IMR-90 (cell line): ENCODE measurements around the gene GFAP. TPM values are rescaled to one million over a fixed set of nuclear protein-coding genes. Genes with fewer than 3 reads are reported as not detected.

Experiments
- ATAC-seq: fragments of 200-7000 bp; cut with Tn5 transposase; 2 replicates; pipeline ENCODE4 v1.9.1; 2020; ENCODE audit warnings: low read depth, mild to moderate bottlenecking, moderate library complexity
- BruUV-seq: library from RNA; stranded (reverse); fragments of 400-500 nt; replicated peaks from 2 replicates; lab custom pipeline; 2021; lab: Mats Ljungman, UMichigan
- CTCF ChIA-PET: fragments of 300-600 bp; formaldehyde crosslinking; extraction: SDS; loops from one replicate; lab custom pipeline; 2021; ENCODE audit warnings: antibody characterized with exemption; lab: Yijun Ruan, JAX
- POLR2A ChIA-PET: fragments of 300-600 bp; sonication (Branson Sonifier 250); formaldehyde crosslinking; loops from one replicate; lab custom pipeline; 2022; ENCODE audit warnings: antibody characterized with exemption; ENCODE audit not compliant: unreplicated experiment; lab: Charles Lee
- DNase-seq: peaks from one replicate; pipeline ENCODE4 v3.0.0; 2013
- H2AFZ ChIP-seq: replicated peaks from 2 replicates; pipeline ENCODE3; 2013; ENCODE audit warnings: low read length, mild to moderate bottlenecking; ENCODE audit not compliant: poor library complexity
- H2AK5ac ChIP-seq: 2 replicates; pipeline ENCODE4 v1.6.1; 2013; ENCODE audit warnings: low read depth, low read length, inconsistent platforms
- H2AK9ac ChIP-seq: replicated peaks from 2 replicates; pipeline ENCODE3; 2013; ENCODE audit warnings: mild to moderate bottlenecking, low read depth, low read length, moderate library complexity; ENCODE audit not compliant: poor library complexity
- H2BK120ac ChIP-seq: 2 replicates; pipeline ENCODE4 v1.6.1; 2013; ENCODE audit warnings: low read depth, low read length, inconsistent platforms
- H2BK15ac ChIP-seq: 3 replicates; pipeline ENCODE4 v1.6.1; 2013; ENCODE audit warnings: low read depth, low read length, inconsistent platforms
- H2BK20ac ChIP-seq: 2 replicates; pipeline ENCODE4 v1.6.1; 2013; ENCODE audit warnings: low read depth, mild to moderate bottlenecking, inconsistent platforms, low read length, moderate library complexity
- H2BK5ac ChIP-seq: 2 replicates; pipeline ENCODE4 v1.6.1; 2013; ENCODE audit warnings: mild to moderate bottlenecking, low read depth, low read length, inconsistent platforms; ENCODE audit not compliant: poor library complexity, severe bottlenecking
- H3K14ac ChIP-seq: replicated peaks from 2 replicates; pipeline ENCODE4 v1.6.1; 2013; ENCODE audit warnings: low read depth, low read length, inconsistent platforms
- H3K18ac ChIP-seq: 2 replicates; pipeline ENCODE4 v1.6.1; 2013; ENCODE audit warnings: low read depth, low read length, control low read depth
- H3K23ac ChIP-seq: 2 replicates; pipeline ENCODE4 v1.6.1; 2013; ENCODE audit warnings: low read depth, low read length, inconsistent platforms
- H3K27ac ChIP-seq: 2 replicates; pipeline ENCODE4 v1.5.1; 2013; ENCODE audit warnings: mild to moderate bottlenecking, control low read depth, low read length; ENCODE audit not compliant: insufficient read depth
- H3K27me3 ChIP-seq: 2 replicates; pipeline ENCODE4 v1.6.1; 2013; ENCODE audit warnings: low read length; ENCODE audit not compliant: control insufficient read depth, insufficient read depth
- H3K36me3 ChIP-seq: 2 replicates; pipeline ENCODE4 v1.6.1; 2013; ENCODE audit warnings: low read length, mixed read lengths; ENCODE audit not compliant: control insufficient read depth, insufficient read depth
- H3K4ac ChIP-seq: 2 replicates; pipeline ENCODE4 v1.6.1; 2013; ENCODE audit warnings: low read depth, low read length, inconsistent platforms
- H3K4me1 ChIP-seq: 2 replicates; pipeline ENCODE4 v1.6.1; 2013; ENCODE audit warnings: low read length, mixed read lengths; ENCODE audit not compliant: control insufficient read depth, insufficient read depth
- H3K4me2 ChIP-seq: 2 replicates; pipeline ENCODE4 v1.6.1; 2013; ENCODE audit warnings: low read depth, mild to moderate bottlenecking, control low read depth, low read length, moderate library complexity
- H3K4me3 ChIP-seq: 2 replicates; pipeline ENCODE4 v1.5.1; 2013; ENCODE audit warnings: low read depth, mild to moderate bottlenecking, control low read depth, low read length, moderate library complexity; ENCODE audit not compliant: insufficient read depth
- H3K56ac ChIP-seq: 2 replicates; pipeline ENCODE4 v1.6.1; 2013; ENCODE audit warnings: low read length, inconsistent platforms; ENCODE audit not compliant: insufficient read depth; ENCODE audit errors: extremely low read depth
- H3K79me1 ChIP-seq, 2 experiments: 2 replicates each; pipeline ENCODE4 v1.6.1; 2013; ENCODE audit warnings: low read length in 2 of 2, inconsistent platforms in 1 of 2, low read depth in 1 of 2
- H3K9ac ChIP-seq: 2 replicates; pipeline ENCODE4 v1.6.1; 2013; ENCODE audit warnings: low read depth, low read length, control low read depth
- H3K9me1 ChIP-seq: 2 replicates; pipeline ENCODE4 v1.6.1; 2013; ENCODE audit warnings: low read length, inconsistent platforms; ENCODE audit not compliant: insufficient read depth
- H3K9me3 ChIP-seq: 2 replicates; pipeline ENCODE4 v1.6.1; 2013; ENCODE audit warnings: low read length; ENCODE audit not compliant: control insufficient read depth, insufficient read depth
- H4K20me1 ChIP-seq: 2 replicates; pipeline ENCODE4 v1.6.1; 2013; ENCODE audit warnings: low read length, inconsistent platforms; ENCODE audit not compliant: insufficient read depth
- H4K5ac ChIP-seq: 2 replicates; pipeline ENCODE4 v1.6.1; 2013; ENCODE audit warnings: mild to moderate bottlenecking, low read depth, low read length, control low read depth
- H4K8ac ChIP-seq, 2 experiments: 2 replicates each; pipeline ENCODE4 v1.6.1; 2013; ENCODE audit warnings: low read depth in 2 of 2, low read length in 2 of 2, control low read depth in 1 of 2, inconsistent platforms in 1 of 2
- H4K91ac ChIP-seq: 2 replicates; pipeline ENCODE4 v1.6.1; 2013; ENCODE audit warnings: low read depth, low read length, inconsistent platforms; ENCODE audit not compliant: insufficient read depth
- BHLHE40 ChIP-seq: fragments of 150-350 bp; IDR thresholded peaks from 2 replicates; pipeline ENCODE4 v1.6.1; 2016; ENCODE audit warnings: mild to moderate bottlenecking, low read depth, low read length
- CEBPB ChIP-seq: IDR thresholded peaks from 2 replicates; pipeline ENCODE4 v1.6.1; 2012; ENCODE audit warnings: low read depth, low read length, improper control_type of control experiment
- MAZ ChIP-seq: IDR thresholded peaks from 2 replicates; pipeline ENCODE4 v1.6.1; 2012; ENCODE audit warnings: low read depth, mild to moderate bottlenecking, low read length, improper control_type of control experiment, moderate library complexity, borderline replicate concordance
- RFX5 ChIP-seq: IDR thresholded peaks from 2 replicates; pipeline ENCODE4 v1.8.0; 2012; ENCODE audit warnings: low read depth, mild to moderate bottlenecking, low read length, moderate library complexity
- WGBS, 2 experiments: methylation state at CpG; one replicate each; pipeline versions ENCODE4 v1.1.5 to v1.1.7; 2013; ENCODE audit warnings: missing lambda C conversion rate in 2 of 2; ENCODE audit not compliant: insufficient read length in 1 of 2; ENCODE audit errors: extremely low coverage in 2 of 2; 5-methylcytosine and 5-hydroxymethylcytosine counted together
- dilution Hi-C: fragments of 300-500 bp; cut with HindIII; formaldehyde crosslinking; loops from one replicate; pipeline ENCODE4 v1.14.3; 2018; ENCODE audit warnings: low sequenced_read_pairs; ENCODE audit not compliant: unreplicated experiment
- in situ Hi-C: fragments of 300-500 bp; cut with MboI; formaldehyde crosslinking; loops from 3 replicates; pipeline ENCODE4 v1.14.3; 2019; ENCODE audit warnings: low sequenced_read_pairs, inconsistent platforms, mixed read lengths
- intact Hi-C: fragments of 100-400 bp; cut with micrococcal nuclease; formaldehyde crosslinking; loops from 2 replicates; pipeline ENCODE4 v1.10.0; 2022
- polyA plus RNA-seq, 3 experiments: library from polyadenylated mRNA; depleted of rRNA; stranded (reverse); fragments of >200 nt; gene quantifications; 2 replicates each; pipeline ENCODE4 v1.2.3, GENCODE V29; 2012; ENCODE audit warnings: low replicate concordance in 1 of 3
- total RNA-seq: library from RNA; depleted of rRNA; stranded (reverse); fragments of >200 nt; gene quantifications from 2 replicates; pipeline ENCODE4 v1.2.3, GENCODE V29; 2012
- TF ChIP-seq, protein P1 (sequence below): conservative IDR thresholded peaks from 2 replicates; pipeline ENCODE4 v1.5.1; 2012; ENCODE audit warnings: mild to moderate bottlenecking, low read depth, low read length, improper control_type of control experiment

GFAP gene
- total and polyA plus RNA-seq, 2 of the 4 experiments (the other 2 are of a cell fraction) = 0.18 to 0.19 TPM

- in situ Hi-C loops (no loop called here), intact Hi-C loops (no loop called here), dilution Hi-C loops (no loop called here)
- H2AK9ac ChIP-seq = no peak overlapping the region
- no peak overlapping the region for H3K56ac ChIP-seq
- H4K8ac ChIP-seq = no peak overlapping the region
- no peak overlapping the region for H3K27ac ChIP-seq
- no peak overlapping the region for H3K4ac ChIP-seq
- no peak overlapping the region for H3K4me2 ChIP-seq
- no peak for DNase-seq
- POLR2A ChIA-PET = no interaction called here
- H3K9ac ChIP-seq = no peak overlapping the region
- no peak overlapping the region for H3K18ac ChIP-seq
- no peak overlapping the region for H3K14ac ChIP-seq
- H3K36me3 ChIP-seq = peaks cover 50% of the 10 kb centered on the region
- no peak overlapping the region for H4K5ac ChIP-seq
- no peak for ATAC-seq
- no peak overlapping the region for H2AFZ ChIP-seq
- no peak overlapping the region for H2BK20ac ChIP-seq
- TF ChIP-seq RFX5 (no peak), BHLHE40 (no peak), CEBPB (no peak), MAZ (no peak)
- TF ChIP-seq, protein P1, sequence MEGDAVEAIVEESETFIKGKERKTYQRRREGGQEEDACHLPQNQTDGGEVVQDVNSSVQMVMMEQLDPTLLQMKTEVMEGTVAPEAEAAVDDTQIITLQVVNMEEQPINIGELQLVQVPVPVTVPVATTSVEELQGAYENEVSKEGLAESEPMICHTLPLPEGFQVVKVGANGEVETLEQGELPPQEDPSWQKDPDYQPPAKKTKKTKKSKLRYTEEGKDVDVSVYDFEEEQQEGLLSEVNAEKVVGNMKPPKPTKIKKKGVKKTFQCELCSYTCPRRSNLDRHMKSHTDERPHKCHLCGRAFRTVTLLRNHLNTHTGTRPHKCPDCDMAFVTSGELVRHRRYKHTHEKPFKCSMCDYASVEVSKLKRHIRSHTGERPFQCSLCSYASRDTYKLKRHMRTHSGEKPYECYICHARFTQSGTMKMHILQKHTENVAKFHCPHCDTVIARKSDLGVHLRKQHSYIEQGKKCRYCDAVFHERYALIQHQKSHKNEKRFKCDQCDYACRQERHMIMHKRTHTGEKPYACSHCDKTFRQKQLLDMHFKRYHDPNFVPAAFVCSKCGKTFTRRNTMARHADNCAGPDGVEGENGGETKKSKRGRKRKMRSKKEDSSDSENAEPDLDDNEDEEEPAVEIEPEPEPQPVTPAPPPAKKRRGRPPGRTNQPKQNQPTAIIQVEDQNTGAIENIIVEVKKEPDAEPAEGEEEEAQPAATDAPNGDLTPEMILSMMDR = no peak
- no peak overlapping the region for H3K23ac ChIP-seq
- H3K9me1 ChIP-seq = no peaks in the 10 kb centered on the region
- no peak overlapping the region for H2BK15ac ChIP-seq
- no peak overlapping the region for H3K4me3 ChIP-seq
- H2AK5ac ChIP-seq = no peak overlapping the region
- peaks cover 0 to 21% of the 10 kb centered on the region in 2 experiments; a peak in 2 of 4 replicates for H3K79me1 ChIP-seq
- no peaks in the 10 kb centered on the region for H3K4me1 ChIP-seq
- H4K20me1 ChIP-seq = no peaks in the 10 kb centered on the region
- 75% methylated on average over 9 of the region's 9 CpGs; no CpG with 5 or more reads in 1 of the 2 experiments for WGBS, 2 experiments
- H2BK5ac ChIP-seq = no peak overlapping the region
- H3K9me3 ChIP-seq = no peaks in the 10 kb centered on the region
- H3K27me3 ChIP-seq = no peaks in the 10 kb centered on the region
- H2BK120ac ChIP-seq = no peak overlapping the region
- no peak overlapping the region for H4K91ac ChIP-seq
- CTCF ChIA-PET = no interaction called here
- no TSS peak for BruUV-seq
Measured at GRCh38 chr17:44872131-44872768, 43.0 kb downstream of the GFAP start.
